ENCODE data around the gene KRTCAP3. TPM values are rescaled to one million over a fixed set of nuclear protein-coding genes. Genes with fewer than 3 reads are reported as not detected.

Gene KRTCAP3
- total RNA-seq, 2 experiments from 2014 or later = 7.5 to 10.1 TPM

Other genes starting within 250 kb of the KRTCAP3 start
- 10 to 100 TPM; 94.9 to 97.8 TPM for gene ATRAID, start 230.3 kb upstream of the KRTCAP3 start, total RNA-seq
- gene SLC5A6, start 230.1 kb upstream of the KRTCAP3 start, total RNA-seq = 10 to 100 TPM; 20.8 to 23.6 TPM
- gene CAD, start 225.0 kb upstream of the KRTCAP3 start, total RNA-seq = 10 to 100 TPM; 39.7 TPM
- under 1 TPM; 0.45 TPM for gene SLC30A3, start 179.3 kb upstream of the KRTCAP3 start, total RNA-seq
- gene DNAJC5G, start 166.9 kb upstream of the KRTCAP3 start, total RNA-seq = not detected
- under 1 TPM in 1 of 2 experiments, not detected in 1; 0.13 TPM for gene TRIM54, start 160.0 kb upstream of the KRTCAP3 start, total RNA-seq
- 1 to 10 TPM; 2.2 to 3.0 TPM for gene UCN, start 133.9 kb upstream of the KRTCAP3 start, total RNA-seq
- gene MPV17, start 119.3 kb upstream of the KRTCAP3 start, total RNA-seq = 10 to 100 TPM; 83.3 to 83.9 TPM
- 10 to 100 TPM; 49.0 to 49.1 TPM for gene GTF3C2, start 85.6 kb upstream of the KRTCAP3 start, total RNA-seq
- gene EIF2B4, start 72.0 kb upstream of the KRTCAP3 start, total RNA-seq = 10 to 100 TPM; 34.1 to 36.9 TPM
- gene SNX17, start 71.8 kb upstream of the KRTCAP3 start, total RNA-seq = 100 to 1,000 TPM; 116 to 123 TPM
- 10 to 100 TPM; 15.6 to 16.7 TPM for gene ZNF513, start 61.6 kb upstream of the KRTCAP3 start, total RNA-seq
- 100 to 1,000 TPM; 119 to 122 TPM for gene PPM1G, start 32.8 kb upstream of the KRTCAP3 start, total RNA-seq
- 100 to 1,000 TPM; 103 to 104 TPM for gene NRBP1, start 13.8 kb upstream of the KRTCAP3 start, total RNA-seq
- gene IFT172, start 47.4 kb downstream of the KRTCAP3 start, total RNA-seq = 1 to 10 TPM; 7.9 to 9.9 TPM
- not detected for gene FNDC4, start 52.8 kb downstream of the KRTCAP3 start, total RNA-seq
- gene GCKR, start 54.5 kb downstream of the KRTCAP3 start, total RNA-seq = not detected
- 10 to 100 TPM; 31.4 to 34.0 TPM for gene ZNF512, start 140.7 kb downstream of the KRTCAP3 start, total RNA-seq
- gene CCDC121, start 186.6 kb downstream of the KRTCAP3 start, total RNA-seq = under 1 TPM; 0.78 to 0.90 TPM
- gene GPN1, start 186.7 kb downstream of the KRTCAP3 start, total RNA-seq = 10 to 100 TPM; 45.0 to 45.8 TPM
- gene SUPT7L, start 221.2 kb downstream of the KRTCAP3 start, total RNA-seq = 10 to 100 TPM; 36.5 to 37.2 TPM
- 10 to 100 TPM; 27.3 to 27.9 TPM for gene SLC4A1AP, start 221.5 kb downstream of the KRTCAP3 start, total RNA-seq

Data from activated CD4-positive, alpha-beta memory T cell treated with anti-CD3 and anti-CD28 coated beads, Interleukin-2, amount 10 ng/mL, durations not matched to agents 7 days and 5 days (primary cell).